Trophoblast cell (in vitro differentiated cells and primary cell): ENCODE measurements around the gene SEMA5A.

Experiments
- DNase-seq, 2 donors: peaks; one replicate each; pipeline ENCODE4 v3.0.0-alpha.2; 2016
- H2AFZ ChIP-seq: 2 replicates; pipeline ENCODE4 v1.6.1; 2013; ENCODE audit warnings: low read length, moderate library complexity, mild to moderate bottlenecking; ENCODE audit not compliant: insufficient read depth, poor library complexity
- H2AK5ac ChIP-seq: 2 replicates; pipeline ENCODE4 v1.6.1; 2013; ENCODE audit warnings: mild to moderate bottlenecking, low read length
- H2BK120ac ChIP-seq: 2 replicates; pipeline ENCODE4 v1.6.1; 2013; ENCODE audit warnings: low read length, mild to moderate bottlenecking, moderate library complexity; ENCODE audit not compliant: insufficient read depth, poor library complexity
- H2BK12ac ChIP-seq: 2 replicates; pipeline ENCODE4 v1.6.1; 2013; ENCODE audit warnings: mild to moderate bottlenecking, low read length, moderate library complexity
- H2BK5ac ChIP-seq: 2 replicates; pipeline ENCODE4 v1.6.1; 2013; ENCODE audit warnings: low read length, low read depth, moderate library complexity, mild to moderate bottlenecking; ENCODE audit not compliant: poor library complexity
- H3K14ac ChIP-seq: 2 replicates; pipeline ENCODE4 v1.6.1; 2013; ENCODE audit warnings: mild to moderate bottlenecking, low read length
- H3K18ac ChIP-seq: 2 replicates; pipeline ENCODE4 v1.6.1; 2013; ENCODE audit warnings: mild to moderate bottlenecking, low read length
- H3K23ac ChIP-seq: 2 replicates; pipeline ENCODE4 v1.6.1; 2013; ENCODE audit warnings: low read length
- H3K27ac ChIP-seq: 2 replicates; pipeline ENCODE4 v1.5.1; 2013; ENCODE audit warnings: low read depth, mild to moderate bottlenecking, inconsistent platforms, low read length, moderate library complexity
- H3K27me3 ChIP-seq: 2 replicates; pipeline ENCODE4 v1.6.1; 2013; ENCODE audit warnings: inconsistent platforms, mild to moderate bottlenecking, low read length, moderate library complexity; ENCODE audit not compliant: insufficient read depth
- H3K36me3 ChIP-seq, 2 experiments: 1 replicate in 1 of 2; 2 replicates in 1 of 2; pipeline ENCODE4 v1.6.1; 2013; ENCODE audit warnings: low read length in 2 of 2, mild to moderate bottlenecking in 2 of 2, moderate library complexity in 1 of 2; ENCODE audit not compliant: insufficient read depth in 2 of 2, control insufficient read depth in 1 of 2
- H3K4ac ChIP-seq: 2 replicates; pipeline ENCODE4 v1.6.1; 2013; ENCODE audit warnings: low read depth, mild to moderate bottlenecking, low read length, moderate library complexity
- H3K4me1 ChIP-seq, 2 experiments: 1 replicate in 1 of 2; 2 replicates in 1 of 2; pipeline ENCODE4 v1.6.1; 2013; ENCODE audit warnings: low read length in 2 of 2, mild to moderate bottlenecking in 2 of 2, moderate library complexity in 1 of 2; ENCODE audit not compliant: insufficient read depth in 2 of 2, control insufficient read depth in 1 of 2
- H3K4me2 ChIP-seq: 2 replicates; pipeline ENCODE4 v1.6.1; 2013; ENCODE audit warnings: inconsistent platforms, mild to moderate bottlenecking, low read length, moderate library complexity
- H3K4me3 ChIP-seq: 2 replicates; pipeline ENCODE4 v1.5.1; 2013; ENCODE audit warnings: mild to moderate bottlenecking, low read depth, low read length, inconsistent platforms
- H3K79me1 ChIP-seq: one replicate; pipeline ENCODE4 v1.6.1; 2013; ENCODE audit warnings: low read length
- H3K79me2 ChIP-seq: 2 replicates; pipeline ENCODE4 v1.6.1; 2013; ENCODE audit warnings: low read length, mild to moderate bottlenecking; ENCODE audit not compliant: control insufficient read depth, insufficient read depth, poor library complexity
- H3K9ac ChIP-seq: 2 replicates; pipeline ENCODE4 v1.6.1; 2013; ENCODE audit warnings: mild to moderate bottlenecking, low read length
- H3K9me3 ChIP-seq: 2 replicates; pipeline ENCODE4 v1.6.1; 2013; ENCODE audit warnings: low read depth, mild to moderate bottlenecking, control low read depth, inconsistent platforms, low read length; ENCODE audit not compliant: insufficient read depth
- H4K12ac ChIP-seq: 2 replicates; pipeline ENCODE4 v1.6.1; 2013; ENCODE audit warnings: low read depth, mild to moderate bottlenecking, low read length, moderate library complexity
- H4K8ac ChIP-seq: 2 replicates; pipeline ENCODE4 v1.6.1; 2013; ENCODE audit warnings: low read depth, mild to moderate bottlenecking, low read length, moderate library complexity
- H4K91ac ChIP-seq: one replicate; pipeline ENCODE4 v1.6.1; 2013; ENCODE audit warnings: low read depth, mild to moderate bottlenecking, low read length, moderate library complexity
- WGBS: extraction: QIAGEN DNeasy Blood & Tissue Kit; methylation state at CpG from one replicate; pipeline ENCODE4 v1.1.7; 2013; ENCODE audit warnings: missing lambda C conversion rate; ENCODE audit not compliant: insufficient read length, insufficient coverage; ENCODE audit errors: extremely low coverage; 5-methylcytosine and 5-hydroxymethylcytosine counted together

Gene SEMA5A

GRCh38 chr5:9549941-9550340, 4.1 kb upstream of the SEMA5A start:
- H4K12ac ChIP-seq: no peak overlapping the region
- H3K4me2 ChIP-seq: no peak overlapping the region
- H3K14ac ChIP-seq: no peak overlapping the region
- DNase-seq: no peak
- peaks cover 19% of the 10 kb centered on the region for H3K79me1 ChIP-seq
- no peak overlapping the region for H3K4me3 ChIP-seq
- H2BK120ac ChIP-seq: no peak overlapping the region
- peaks cover 13 to 24% of the 10 kb centered on the region in 2 experiments for H3K36me3 ChIP-seq
- H2BK12ac ChIP-seq: no peak overlapping the region
- no CpG with 5 or more reads among the region's 5 CpGs for WGBS
- no peak overlapping the region for H3K18ac ChIP-seq
- no peak overlapping the region for H3K27ac ChIP-seq
- H4K8ac ChIP-seq: no peak overlapping the region
- H4K91ac ChIP-seq: no peak overlapping the region
- H3K23ac ChIP-seq: no peak overlapping the region
- no peaks in the 10 kb centered on the region for H3K4me1 ChIP-seq
- H3K27me3 ChIP-seq: no peaks in the 10 kb centered on the region
- no peak overlapping the region for H3K4ac ChIP-seq
- no peak overlapping the region for H3K9ac ChIP-seq
- H2AK5ac ChIP-seq: no peak overlapping the region
- no peaks in the 10 kb centered on the region for H3K9me3 ChIP-seq
- peaks cover 23% of the 10 kb centered on the region for H3K79me2 ChIP-seq
- H2BK5ac ChIP-seq: no peak overlapping the region
- no peak overlapping the region for H2AFZ ChIP-seq

GRCh38 chr5:9547122-9547947, 1.5 kb upstream of the SEMA5A start:
- peak overlapping the region; percentile 71 for H4K12ac ChIP-seq
- no CpG with 5 or more reads among the region's 18 CpGs for WGBS

GRCh38 chr5:9545136-9545991, 511 bp downstream of the SEMA5A start:
- no peaks in the 10 kb centered on the region for H3K4me1 ChIP-seq
- no peak overlapping the region for H3K23ac ChIP-seq
- peaks cover 23% of the 10 kb centered on the region for H3K79me1 ChIP-seq
- peak overlapping the region; percentile 77 for H3K4me2 ChIP-seq
- H3K18ac ChIP-seq: peak overlapping the region; percentile 92
- H3K4ac ChIP-seq: peak overlapping the region; percentile 92
- peak overlapping the region; percentile 40 for H2AFZ ChIP-seq
- H3K14ac ChIP-seq: peak overlapping the region; percentile 84
- DNase-seq: no peak
- H4K8ac ChIP-seq: peak overlapping the region; percentile 41
- no CpG with 5 or more reads among the region's 82 CpGs for WGBS
- peaks cover 29% of the 10 kb centered on the region for H3K79me2 ChIP-seq
- peak overlapping the region; percentile 95 for H3K4me3 ChIP-seq
- peak overlapping the region; percentile 71 for H3K27ac ChIP-seq
- H4K12ac ChIP-seq: no peak overlapping the region
- H3K36me3 ChIP-seq: peaks cover 9 to 12% of the 10 kb centered on the region in 2 experiments
- peak overlapping the region; percentile 100 for H3K9ac ChIP-seq
- H3K9me3 ChIP-seq: no peaks in the 10 kb centered on the region
- peak overlapping the region; percentile 86 for H2BK5ac ChIP-seq
- peak overlapping the region; percentile 65 for H2BK120ac ChIP-seq
- no peak overlapping the region for H2AK5ac ChIP-seq
- no peak overlapping the region for H2BK12ac ChIP-seq
- H3K27me3 ChIP-seq: no peaks in the 10 kb centered on the region
- peak overlapping the region; percentile 60 for H4K91ac ChIP-seq

More at GRCh38 chr5:9547122-9547947, 1.5 kb upstream of the SEMA5A start:
- Histone ChIP-seq H3K4me1 (no peaks in the 10 kb centered on the region), H3K18ac (peak overlapping the region; percentile 78), H3K9me3 (no peaks in the 10 kb centered on the region), H3K23ac (peak overlapping the region; percentile 60), H3K27ac (peak overlapping the region; percentile 29), H3K36me3 (peaks cover 13 to 24% of the 10 kb centered on the region in 2 experiments), H3K4me2 (peak overlapping the region; percentile 89), H4K91ac (peak overlapping the region; percentile 80), H3K9ac (peak overlapping the region; percentile 91), H3K14ac (peak overlapping the region; percentile 90), H2BK120ac (peak overlapping the region; percentile 55), H3K27me3 (no peaks in the 10 kb centered on the region), H2BK12ac (peak overlapping the region; percentile 21), H3K79me2 (peaks cover 29% of the 10 kb centered on the region), H2BK5ac (peak overlapping the region; percentile 80), H4K8ac (peak overlapping the region; percentile 75), H2AK5ac (peak overlapping the region; percentile 94), H2AFZ (peak overlapping the region; percentile 43), H3K4ac (peak overlapping the region; percentile 98), H3K79me1 (peaks cover 23% of the 10 kb centered on the region), H3K4me3 (peak overlapping the region; percentile 76)
- peak in 1 of 2 donors; percentile 64 for DNase-seq

GRCh38 chr5:9544502-9545135, 1.3 kb downstream of the SEMA5A start:
- Histone ChIP-seq H3K79me2 (peaks cover 29% of the 10 kb centered on the region), H4K8ac (peak overlapping the region; percentile 73), H3K27ac (peak overlapping the region; percentile 71), H4K12ac (no peak overlapping the region), H4K91ac (peak overlapping the region; percentile 60), H2AK5ac (no peak overlapping the region), H3K4me3 (peak overlapping the region; percentile 95), H3K9ac (peak overlapping the region; percentile 100), H3K23ac (no peak overlapping the region), H3K36me3 (peaks cover 9 to 11% of the 10 kb centered on the region in 2 experiments), H2BK12ac (no peak overlapping the region), H3K14ac (peak overlapping the region; percentile 84), H3K27me3 (no peaks in the 10 kb centered on the region), H2AFZ (peak overlapping the region; percentile 33), H3K4me2 (peak overlapping the region; percentile 77), H2BK120ac (peak overlapping the region; percentile 65), H3K4ac (peak overlapping the region; percentile 92), H3K4me1 (no peaks in the 10 kb centered on the region), H3K9me3 (no peaks in the 10 kb centered on the region), H3K79me1 (peaks cover 23% of the 10 kb centered on the region), H2BK5ac (peak overlapping the region; percentile 67), H3K18ac (peak overlapping the region; percentile 92)
- peak; percentile 82 to 93 for DNase-seq
- whole genome bisulfite sequencing: no CpG with 5 or more reads among the region's 45 CpGs
